Activated CD4-positive, CD25-positive, alpha-beta regulatory T cell treated with anti-CD3 and anti-CD28 coated beads, Interleukin-2, amount 50 U/mL, for 24 hours (primary cell): ENCODE data around the gene ERAL1.
"Not testable (repeated sequence)": the region's sequence is repeated elsewhere in the genome, so short reads cannot be mapped to it uniquely, and the experiment has no call there.

Experiments used
- ATAC-seq, 2 donors: fragments of 150-1000 bp; cut with Tn5 transposase; one replicate each; pipeline ENCODE4 v1.10.0; 2021; ENCODE audit warnings: mild to moderate bottlenecking in 1 of 2, moderate library complexity in 1 of 2

The ERAL1 gene

GRCh38 chr17:28853295-28853694 lies 1.5 kb upstream of the ERAL1 start:
- no peak for ATAC-seq

DNA sequence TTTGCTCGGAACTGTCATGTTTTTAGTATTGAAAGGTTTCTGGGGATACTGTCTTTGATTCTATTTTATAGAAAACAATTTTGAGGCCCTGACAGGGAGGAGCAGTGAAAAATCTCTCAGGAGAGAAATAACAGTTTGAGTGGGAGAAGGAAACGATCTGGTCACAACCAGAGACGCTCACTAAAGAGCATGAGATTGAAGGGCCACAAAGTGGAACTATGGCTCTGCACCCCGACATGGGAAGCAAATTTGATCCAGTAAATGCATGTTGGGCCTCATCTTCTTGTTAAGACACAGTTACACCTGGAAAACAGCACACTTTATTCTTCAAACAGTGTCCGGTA lies 492 bp downstream of the ERAL1 start:
- ATAC-seq = no peak

DNA sequence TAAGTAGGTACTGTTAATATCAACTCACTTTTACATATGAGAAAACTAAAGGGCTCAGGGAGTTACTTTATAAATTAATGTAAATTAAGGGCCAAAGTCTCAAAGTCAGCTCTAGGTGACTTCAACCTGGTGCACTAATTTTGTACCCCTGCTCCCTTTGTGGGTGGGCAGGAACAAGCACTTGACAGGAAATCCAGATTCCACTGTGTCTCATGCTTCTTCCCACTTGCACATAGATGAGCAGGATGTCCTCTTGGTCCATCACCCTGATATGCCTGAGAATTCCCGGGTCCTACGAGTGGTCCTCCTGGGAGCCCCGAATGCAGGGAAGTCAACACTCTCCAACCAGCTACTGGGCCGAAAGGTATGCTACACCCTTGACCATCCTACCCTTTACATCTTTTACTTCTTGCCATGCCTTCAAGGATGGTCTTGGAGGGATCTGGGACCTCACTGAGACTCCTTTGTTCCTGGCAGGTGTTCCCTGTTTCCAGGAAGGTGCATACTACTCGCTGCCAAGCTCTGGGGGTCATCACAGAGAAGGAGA lies 1.3 kb downstream of the ERAL1 start:
- ATAC-seq = no peak

DNA sequence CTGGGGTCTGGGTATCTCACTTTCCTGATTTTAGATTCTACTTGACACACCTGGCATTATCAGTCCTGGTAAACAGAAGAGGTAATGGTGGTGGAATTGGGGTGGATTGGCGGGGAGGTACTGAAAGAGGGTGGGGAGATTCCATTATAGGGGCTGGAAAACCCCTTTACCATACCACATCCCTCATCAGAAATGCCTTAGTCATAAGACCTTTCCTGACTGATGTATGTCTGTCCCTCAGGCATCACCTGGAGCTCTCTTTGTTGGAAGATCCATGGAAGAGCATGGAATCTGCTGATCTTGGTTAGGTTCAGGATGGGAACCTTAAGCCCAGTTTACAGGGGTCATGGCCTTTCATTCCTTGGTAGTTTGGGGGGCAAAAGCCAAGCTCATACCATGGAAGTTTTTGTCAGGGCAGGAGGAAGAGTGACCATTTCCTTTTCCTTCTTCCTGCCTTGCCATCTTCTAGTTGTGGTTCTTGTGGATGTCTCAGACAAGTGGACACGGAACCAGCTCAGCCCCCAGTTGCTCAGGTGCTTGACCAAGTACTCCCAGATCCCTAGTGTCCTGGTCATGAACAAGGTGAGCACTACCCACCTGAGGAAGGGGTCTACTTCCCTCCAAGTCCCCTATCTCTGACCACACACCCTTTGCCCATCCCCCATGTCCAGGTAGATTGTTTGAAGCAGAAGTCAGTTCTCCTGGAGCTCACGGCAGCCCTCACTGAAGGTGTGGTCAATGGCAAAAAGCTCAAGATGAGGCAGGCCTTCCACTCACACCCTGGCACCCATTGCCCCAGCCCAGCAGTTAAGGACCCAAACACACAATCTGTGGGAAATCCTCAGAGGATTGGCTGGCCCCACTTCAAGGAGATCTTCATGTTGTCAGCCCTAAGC lies 3.3 kb downstream of the ERAL1 start:
- ATAC-seq = no peak

GRCh38 chr17:28858801-28859355 lies 4.1 kb downstream of the ERAL1 start:
- ATAC-seq = no peak

- ATAC-seq = no peak
Observed at GRCh38 chr17:28860363-28860808, 5.6 kb downstream of the ERAL1 start.

DNA sequence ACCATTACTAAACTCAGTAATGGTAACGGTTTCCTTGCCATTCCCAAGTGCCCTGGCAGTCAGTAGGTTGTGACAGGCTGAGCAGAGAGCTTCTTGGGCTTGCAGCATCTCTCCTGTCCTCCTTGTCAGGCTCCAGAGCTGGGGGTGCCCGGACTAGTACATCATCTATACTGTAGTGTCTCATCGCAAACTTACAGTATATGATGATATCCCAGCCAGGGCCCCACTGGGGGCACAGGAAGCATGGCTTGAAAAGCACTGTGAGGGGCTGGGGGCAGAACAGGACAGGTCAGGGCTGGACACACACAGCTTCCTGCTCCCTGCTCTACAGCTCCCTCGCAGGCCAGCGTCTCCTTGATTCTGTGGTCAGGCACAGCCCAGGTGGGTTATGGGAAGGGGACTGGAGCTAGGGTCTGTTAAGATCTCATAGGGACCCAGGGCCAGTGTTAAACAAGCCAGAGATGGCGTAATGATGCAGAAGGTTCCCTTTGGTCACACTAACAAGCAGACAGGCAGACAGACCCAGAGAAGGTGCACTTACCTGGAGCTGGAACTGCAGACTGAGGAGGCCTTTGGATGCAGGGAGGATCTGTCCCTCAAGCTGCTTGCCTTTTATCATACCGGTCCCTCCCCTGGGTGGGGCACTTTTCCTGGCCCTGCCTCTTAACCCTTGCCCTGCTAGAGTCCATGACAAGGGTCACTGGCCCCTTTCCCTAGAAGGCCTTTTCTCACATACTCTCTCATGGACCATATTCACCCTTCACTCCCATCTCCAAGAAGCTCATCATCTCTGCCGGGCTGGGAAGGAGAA lies 6.8 kb downstream of the ERAL1 start:
- no peak for ATAC-seq

DNA sequence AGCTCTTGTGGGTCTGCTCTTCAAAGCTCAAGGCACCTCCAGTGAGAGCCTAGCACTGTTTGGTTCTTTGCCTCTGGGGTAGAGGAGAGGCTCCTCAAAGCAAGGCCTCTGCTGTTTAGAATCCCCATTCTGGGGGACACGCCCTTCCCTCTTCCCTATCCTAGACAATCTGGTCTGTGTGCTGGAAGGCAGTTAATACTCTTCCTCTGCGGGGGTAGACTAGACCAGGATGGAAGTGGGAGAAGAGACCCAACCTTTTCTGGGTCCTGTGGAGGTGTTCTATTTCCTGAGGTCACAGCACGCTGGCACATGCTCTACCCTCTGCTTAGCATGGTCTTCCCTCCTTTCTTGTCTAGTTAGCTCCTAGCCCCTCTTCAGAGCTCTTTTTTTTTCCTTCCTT lies 7.7 kb downstream of the ERAL1 start:
- ATAC-seq = no peak

DNA sequence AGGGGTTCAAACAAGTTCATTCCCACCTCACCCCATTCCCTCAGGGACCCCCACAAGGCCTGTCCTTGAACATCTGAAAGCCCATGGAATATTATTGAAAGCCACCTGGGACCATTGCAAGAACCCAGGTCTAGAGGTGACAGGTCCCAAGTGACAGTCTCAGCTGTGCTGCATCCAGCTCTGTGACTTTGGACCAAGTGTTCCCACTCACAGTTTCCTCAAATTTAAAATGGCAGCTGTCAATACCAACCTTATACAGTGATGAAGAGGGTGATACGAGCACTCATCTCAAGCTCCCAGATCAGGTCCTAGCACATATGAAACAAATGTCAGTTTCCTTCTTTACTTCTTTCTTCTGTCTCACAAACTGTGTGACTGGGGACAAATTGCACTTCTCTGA lies 9.1 kb downstream of the ERAL1 start:
- ATAC-seq = no peak

DNA sequence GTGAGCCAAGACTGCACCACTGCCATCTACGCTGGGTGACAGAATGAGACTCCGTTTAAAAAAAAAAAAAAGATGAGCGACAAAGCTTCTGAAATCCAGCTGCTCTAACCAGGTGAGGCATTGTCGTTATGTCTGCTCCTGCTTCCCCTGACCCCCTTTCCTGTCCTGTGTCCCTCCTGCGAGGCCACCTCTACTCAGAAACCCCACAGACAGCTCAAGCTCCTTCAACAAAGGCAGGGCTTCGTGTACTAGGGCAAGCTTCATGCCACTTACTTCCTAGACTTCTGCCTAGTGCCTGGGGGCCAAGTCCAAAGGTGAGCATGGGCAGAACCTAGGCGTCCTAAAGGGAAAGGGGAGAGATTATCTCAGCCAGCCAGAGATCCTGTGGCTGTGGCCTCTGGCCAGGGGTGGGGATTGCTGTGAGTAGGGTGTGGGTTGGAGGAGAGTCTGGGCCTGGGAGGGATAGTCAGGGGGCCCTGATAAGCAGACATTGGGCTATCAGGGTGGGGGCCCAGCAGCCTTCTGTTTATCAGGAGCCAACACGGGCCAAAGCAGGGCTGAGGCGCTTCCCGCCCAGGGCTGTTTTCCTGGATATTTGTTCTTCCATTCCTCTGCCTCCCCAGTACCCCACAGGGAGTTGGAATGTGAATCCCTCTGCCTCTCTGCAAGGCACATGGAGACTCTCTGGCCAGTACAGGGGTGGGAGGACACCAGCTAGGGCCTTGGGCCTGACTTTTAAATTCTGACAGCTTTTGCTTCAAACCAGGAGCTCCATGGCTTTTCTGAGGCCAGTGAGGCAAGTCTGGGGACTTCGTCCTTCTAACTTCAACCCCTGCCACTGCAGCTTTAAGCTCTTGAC lies 10.4 kb downstream of the ERAL1 start:
- no peak for ATAC-seq

DNA sequence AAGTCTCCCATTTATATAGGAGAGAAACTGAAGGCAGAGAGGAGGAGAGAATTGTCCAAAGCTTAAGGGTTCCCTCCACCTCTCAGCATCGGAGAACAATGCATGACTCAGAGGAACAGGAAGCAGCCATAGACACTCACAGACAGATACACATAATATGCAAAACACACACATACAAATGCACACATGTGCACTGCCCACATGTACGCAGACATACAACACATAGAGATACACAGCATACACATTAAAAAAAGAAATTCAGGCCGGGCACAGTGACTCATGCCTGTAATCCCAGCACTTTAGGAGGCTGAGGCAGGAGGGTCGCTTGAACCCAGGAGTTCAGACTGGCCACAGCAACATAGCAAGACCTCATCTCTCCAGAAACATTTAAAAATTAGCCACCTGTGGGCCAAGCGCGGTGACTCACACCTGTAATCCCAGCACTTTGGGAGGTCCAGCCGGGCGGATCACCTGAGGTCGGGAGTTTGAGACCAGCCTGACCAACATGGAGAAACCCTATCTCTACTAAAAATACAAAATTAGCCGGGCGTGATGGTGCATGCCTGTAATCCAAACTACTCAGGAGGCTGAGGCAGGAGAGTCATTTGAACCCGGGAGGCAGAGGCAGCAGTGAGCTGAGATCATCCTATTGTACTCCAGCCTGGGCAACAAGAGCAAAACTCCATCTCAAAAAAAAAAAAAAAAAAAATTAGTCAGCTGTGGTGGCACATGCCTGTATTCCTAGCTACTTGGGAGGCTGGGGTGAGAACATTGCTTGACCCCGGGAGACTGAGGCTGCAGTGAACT lies 11.3 kb downstream of the ERAL1 start:
- ATAC-seq = peak; percentile 25 to 53

DNA sequence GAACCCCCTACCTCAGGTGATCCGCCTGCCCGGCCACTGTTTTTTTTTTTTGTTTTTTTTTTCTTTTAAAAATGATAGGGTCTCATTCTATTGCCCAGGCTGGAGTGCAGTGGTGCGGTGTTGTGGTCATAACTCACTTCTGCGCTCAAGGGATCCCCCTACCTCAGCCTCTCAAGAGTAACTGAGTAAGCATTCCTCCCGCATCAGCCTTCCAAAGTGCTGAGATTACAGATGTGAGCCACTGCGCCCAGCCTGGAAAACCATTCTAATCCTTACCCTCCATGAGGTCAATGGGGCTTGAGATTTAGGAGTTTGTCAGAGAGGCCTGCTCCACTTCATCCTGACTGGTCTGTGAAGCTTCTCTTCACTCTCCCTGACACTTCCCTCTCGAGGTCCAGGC lies 12.5 kb downstream of the ERAL1 start:
- ATAC-seq = no peak

DNA sequence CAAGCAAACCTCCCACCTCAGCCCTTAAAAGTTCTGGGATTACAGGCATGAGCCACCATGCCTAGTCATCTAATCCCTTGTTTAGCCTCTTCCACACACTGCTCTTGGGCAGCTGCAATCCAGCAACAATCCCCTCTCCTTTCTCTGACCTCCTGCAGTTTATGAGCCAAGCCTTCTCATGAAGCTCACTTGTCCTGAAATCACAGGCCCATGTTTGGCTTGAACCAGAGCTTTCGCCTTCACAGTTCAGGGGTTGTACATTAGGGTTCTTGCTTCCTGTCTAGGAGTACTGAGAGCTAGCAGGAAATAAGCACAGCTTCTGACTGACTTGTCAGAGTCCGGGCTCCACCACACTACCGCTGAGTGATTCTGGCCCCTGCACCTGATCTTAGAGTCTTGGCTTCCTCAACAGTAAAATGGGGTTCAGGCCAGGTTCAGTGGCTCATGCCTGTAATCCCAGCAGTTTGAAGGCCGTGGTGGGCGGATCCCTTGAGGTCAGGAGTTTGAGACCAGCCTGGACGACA lies 16.3 kb downstream of the ERAL1 start:
- ATAC-seq = peak; percentile 85 to 87

DNA sequence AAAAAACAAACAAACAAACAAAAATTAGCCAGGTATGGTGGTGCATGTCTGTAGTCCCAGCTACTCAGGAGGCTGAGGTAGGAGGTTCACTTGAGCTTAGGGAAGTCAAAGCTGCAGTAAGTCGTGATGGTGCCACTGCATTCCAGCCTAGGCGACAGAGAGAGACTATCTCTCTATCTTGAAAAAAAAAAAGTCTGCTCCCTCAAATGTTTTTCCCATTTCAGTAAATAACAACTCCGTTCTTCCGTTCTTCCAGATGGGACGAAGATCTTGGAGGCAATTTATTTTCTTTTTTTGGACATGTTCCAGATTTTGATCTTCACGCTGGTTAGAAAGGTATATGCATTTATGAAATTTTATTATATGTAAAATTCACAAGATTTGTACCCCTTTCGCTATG lies 19.0 kb downstream of the ERAL1 start:
- ATAC-seq = no peak

DNA sequence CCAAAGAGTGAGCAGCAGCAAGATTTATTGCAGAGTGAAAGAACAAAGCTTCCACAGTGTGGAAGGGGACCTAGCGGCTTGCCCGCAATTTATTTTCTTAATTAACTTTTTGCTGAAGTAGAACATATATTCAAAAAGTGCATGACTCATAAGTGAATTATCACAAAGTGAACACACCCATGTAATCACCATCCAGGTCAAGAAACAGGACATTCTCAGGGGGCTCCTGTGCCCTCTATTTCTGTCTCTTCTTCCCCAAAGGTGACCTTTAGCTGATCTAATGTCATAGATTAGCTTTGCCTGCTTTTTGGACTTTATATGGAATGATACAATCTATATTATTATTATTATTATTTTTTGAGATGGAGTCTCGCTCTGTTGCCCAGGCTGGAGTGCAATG lies 19.9 kb downstream of the ERAL1 start:
- ATAC-seq = no peak

DNA sequence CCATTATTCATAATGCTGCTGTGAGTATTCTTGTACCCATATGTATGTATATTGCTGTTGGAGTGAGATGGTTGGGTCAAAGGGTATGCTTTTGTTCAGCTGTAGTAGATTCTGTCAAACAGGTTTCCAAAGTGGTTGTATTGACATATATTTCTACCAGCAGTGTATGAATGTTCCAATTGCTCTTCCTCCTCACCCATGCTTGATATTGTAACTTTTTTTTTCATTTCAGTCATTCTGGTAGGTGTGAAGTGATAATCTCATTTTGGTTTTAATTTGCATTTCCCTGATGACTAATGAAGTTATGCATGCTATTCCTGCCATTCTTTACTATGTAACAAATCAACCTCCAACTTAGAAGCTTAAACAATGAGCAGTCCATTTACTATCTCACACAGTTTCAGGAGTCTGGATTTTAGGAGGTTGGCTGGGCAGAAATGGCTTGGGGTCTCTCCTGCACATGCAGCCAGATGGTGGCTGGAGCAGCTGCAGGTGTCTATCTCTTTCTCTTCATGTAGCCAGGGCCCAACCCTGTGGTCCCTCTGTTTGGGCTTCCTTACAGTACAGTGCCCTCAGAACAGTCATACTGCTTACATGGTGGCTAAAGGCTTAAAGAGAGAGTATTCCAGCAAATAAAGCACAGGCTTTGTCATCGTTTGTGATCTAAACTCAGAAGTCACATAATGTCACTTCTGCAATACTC lies 21.2 kb downstream of the ERAL1 start:
- peak; percentile 57 to 63 for ATAC-seq

DNA sequence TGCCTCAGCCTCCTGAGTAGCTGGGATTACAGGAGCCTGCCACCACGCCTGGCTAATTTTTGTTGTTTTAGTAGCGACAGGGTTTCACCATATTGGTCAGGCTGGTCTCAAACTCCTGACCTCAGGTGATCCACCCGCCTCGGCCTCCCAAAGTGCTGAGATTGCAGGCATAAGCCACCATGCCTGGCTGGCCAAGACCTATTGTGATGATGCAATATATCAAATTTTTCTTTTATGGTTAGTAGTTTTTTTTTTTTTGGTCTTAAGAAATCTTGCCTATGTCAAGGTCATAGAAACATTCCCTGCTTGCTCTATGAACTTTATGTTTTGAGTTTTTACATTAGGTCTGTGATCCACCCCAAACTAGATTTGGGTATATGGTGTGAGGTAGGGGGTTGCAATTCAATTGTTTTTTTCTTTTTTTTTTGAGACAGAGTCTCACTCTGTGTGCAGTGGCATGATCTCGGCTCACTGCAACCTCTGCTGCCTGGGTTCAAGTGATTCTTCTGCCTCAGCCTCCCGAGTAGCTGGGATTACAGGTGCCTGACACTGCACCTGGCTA lies 22.4 kb downstream of the ERAL1 start:
- ATAC-seq = not testable (repeated sequence)

- ATAC-seq = peak; percentile 17 to 33
Observed at GRCh38 chr17:28878158-28878910, 23.5 kb downstream of the ERAL1 start.

GRCh38 chr17:28878981-28879380 lies 24.2 kb downstream of the ERAL1 start:
- no peak for ATAC-seq
